Right lung (tissue), 10 donors: Measurements from ENCODE around the gene SLC25A6. TPM values are rescaled to one million over a fixed set of nuclear protein-coding genes. Genes with fewer than 3 reads are reported as not detected.
"Not testable (repeated sequence)": the region's sequence is repeated elsewhere in the genome, so short reads cannot be mapped to it uniquely, and the experiment has no call there.

Source experiments
- DNase-seq, 2 donors: peaks; one replicate each; pipeline ENCODE4 v3.0.0-alpha.2; 2013
- long read RNA-seq, 8 donors: transcript quantifications; one replicate each; lab custom pipeline, GENCODE V29; 2026
- polyA plus RNA-seq, 5 donors: library from polyadenylated mRNA; unstranded; fragments of 120-200 nt; gene quantifications; one replicate each; pipeline versions ENCODE4 v1.2.1 to v1.2.3, GENCODE V29; 2013; ENCODE audit warnings: inconsistent platforms in 1 of 5, low replicate concordance in 1 of 5; ENCODE audit not compliant: insufficient read length in 5 of 5, insufficient read depth in 1 of 5

SLC25A6 gene
- 100 to 1,000 TPM; 359 to 585 (median 401) TPM for polyA plus RNA-seq
- long read RNA-seq, donor 1, transcript SLC25A6-201 (4 exons, 2,062 nt) = major isoform, 519 of 720 reads
- long read RNA-seq, donor 1, partial matches to known transcripts = 183 of 720 reads
- long read RNA-seq, donor 1, other reads (novel, unspliced or antisense) = 18 of 720 reads
- long read RNA-seq, donor 2, transcript SLC25A6-201 (4 exons, 2,062 nt) = major isoform, 360 of 473 reads
- long read RNA-seq, donor 2, partial matches to known transcripts = 113 of 473 reads
- long read RNA-seq, donor 2, other reads (novel, unspliced or antisense) = 0 of 473 reads
- long read RNA-seq, donor 3, transcript SLC25A6-201 (4 exons, 2,062 nt) = major isoform, 352 of 467 reads
- long read RNA-seq, donor 3, partial matches to known transcripts = 105 of 467 reads
- long read RNA-seq, donor 3, other reads (novel, unspliced or antisense) = 10 of 467 reads
- long read RNA-seq, donor 4, transcript SLC25A6-201 (4 exons, 2,062 nt) = major isoform, 208 of 287 reads
- long read RNA-seq, donor 4, partial matches to known transcripts = 79 of 287 reads
- long read RNA-seq, donor 4, other reads (novel, unspliced or antisense) = 0 of 287 reads
- long read RNA-seq, donor 5, transcript SLC25A6-201 (4 exons, 2,062 nt) = major isoform, 529 of 739 reads
- long read RNA-seq, donor 5, partial matches to known transcripts = 203 of 739 reads
- long read RNA-seq, donor 5, other reads (novel, unspliced or antisense) = 7 of 739 reads
- long read RNA-seq, donor 6, transcript SLC25A6-201 (4 exons, 2,062 nt) = major isoform, 500 of 667 reads
- long read RNA-seq, donor 6, partial matches to known transcripts = 156 of 667 reads
- long read RNA-seq, donor 6, other reads (novel, unspliced or antisense) = 11 of 667 reads
- long read RNA-seq, donor 7, transcript SLC25A6-201 (4 exons, 2,062 nt) = major isoform, 397 of 810 reads
- long read RNA-seq, donor 7, partial matches to known transcripts = 408 of 810 reads
- long read RNA-seq, donor 7, other reads (novel, unspliced or antisense) = 5 of 810 reads
- long read RNA-seq, donor 8, transcript SLC25A6-201 (4 exons, 2,062 nt) = major isoform, 194 of 248 reads
- long read RNA-seq, donor 8, partial matches to known transcripts = 48 of 248 reads
- long read RNA-seq, donor 8, other reads (novel, unspliced or antisense) = 6 of 248 reads

DNA sequence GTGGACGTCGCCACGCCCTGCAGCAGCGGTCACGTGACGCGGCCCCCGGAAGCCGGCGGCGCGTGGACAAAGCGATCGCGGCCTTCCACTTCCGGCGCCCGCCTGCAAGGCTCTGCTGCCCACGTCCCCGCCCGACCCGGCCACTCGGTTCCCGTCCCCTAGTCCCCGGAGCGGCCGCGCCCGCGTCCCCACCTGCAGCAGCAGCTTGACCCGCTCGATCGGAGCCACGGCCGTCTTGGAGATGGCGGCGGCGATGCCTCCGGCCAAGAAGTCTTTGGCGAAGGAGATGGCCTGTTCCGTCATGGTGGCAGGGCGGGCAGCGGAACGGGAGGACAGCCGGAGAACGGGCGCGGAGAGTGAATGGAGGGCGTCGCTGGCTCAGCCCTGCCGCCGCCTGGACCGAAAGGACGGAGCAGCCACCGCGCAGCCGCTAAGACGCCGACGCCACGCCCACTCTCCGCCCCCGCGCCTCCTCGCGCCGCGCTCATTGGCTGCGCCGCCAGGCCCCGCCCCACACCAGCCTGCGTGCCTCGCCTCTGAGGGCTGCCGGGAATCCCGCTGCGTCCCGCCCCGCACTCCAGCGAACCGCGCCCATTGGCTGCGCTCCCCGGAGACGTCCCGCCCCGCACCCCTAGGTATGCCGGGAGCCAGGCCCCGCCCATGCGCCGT is at the start of gene SLC25A6:
TSS of gene SLC25A6 (minus strand) at position 407 of the 669 bp plus-strand sequence. CDS start at position 303, 104 bp downstream.
- peak; percentile 98 to 99 for DNase-seq

- no peak for DNase-seq
Measured at GRCh38 chrX:1440506-1440905, 48.6 kb upstream of the SLC25A6 start.

DNA sequence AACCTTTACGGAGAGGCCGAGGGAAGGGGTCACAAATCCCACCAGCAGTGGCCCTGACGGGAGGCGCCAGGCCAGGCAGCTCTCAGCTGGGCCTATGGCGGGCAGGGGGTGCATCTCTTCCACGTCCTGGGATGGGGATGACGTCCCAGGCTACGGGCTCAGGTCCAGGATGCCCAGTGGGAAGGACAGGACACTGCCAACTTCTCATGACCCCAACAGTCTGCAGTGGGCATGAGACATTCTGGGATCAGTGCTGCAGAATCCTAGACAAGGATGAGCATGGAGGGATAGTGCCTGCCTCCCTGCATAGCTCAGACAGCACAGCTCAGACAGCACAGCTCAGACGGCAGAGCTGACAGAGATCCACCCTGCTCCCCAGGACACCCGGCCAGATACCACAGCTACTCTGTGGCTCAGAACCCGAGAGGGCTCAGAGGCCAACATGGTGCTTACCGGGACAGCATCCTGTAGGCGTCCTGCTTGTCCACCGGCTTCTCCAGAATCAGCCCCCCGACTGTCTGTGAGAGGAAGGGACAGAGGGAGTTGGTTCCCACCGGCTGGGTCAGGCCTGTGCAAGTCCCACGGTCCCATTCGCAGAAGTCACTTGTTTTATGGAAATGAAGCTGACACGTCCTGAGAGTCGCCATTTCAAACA is 43.5 kb upstream of the SLC25A6 start:
- no peak for DNase-seq

DNA sequence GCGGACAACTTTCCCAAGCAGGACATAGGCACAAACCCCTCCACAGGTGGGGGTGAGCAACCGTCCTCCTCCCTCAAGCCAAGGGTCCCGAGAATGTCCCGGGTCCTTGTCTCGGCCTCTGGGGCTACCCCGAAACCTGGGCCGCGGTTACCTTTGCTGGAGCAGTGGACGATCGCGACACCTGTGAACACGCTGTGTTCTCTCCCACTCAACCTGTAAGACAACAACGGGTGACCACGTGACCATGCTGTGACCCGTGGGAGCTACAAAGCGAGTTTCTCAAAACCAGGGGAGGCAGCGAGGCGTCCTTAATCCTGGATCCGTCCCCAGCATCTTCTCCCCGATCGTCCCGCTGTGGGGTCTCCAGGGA is 42.9 kb upstream of the SLC25A6 start:
- DNase-seq = no peak

GRCh38 chrX:1433646-1434357 is 41.9 kb upstream of the SLC25A6 start:
- no peak for DNase-seq

DNA sequence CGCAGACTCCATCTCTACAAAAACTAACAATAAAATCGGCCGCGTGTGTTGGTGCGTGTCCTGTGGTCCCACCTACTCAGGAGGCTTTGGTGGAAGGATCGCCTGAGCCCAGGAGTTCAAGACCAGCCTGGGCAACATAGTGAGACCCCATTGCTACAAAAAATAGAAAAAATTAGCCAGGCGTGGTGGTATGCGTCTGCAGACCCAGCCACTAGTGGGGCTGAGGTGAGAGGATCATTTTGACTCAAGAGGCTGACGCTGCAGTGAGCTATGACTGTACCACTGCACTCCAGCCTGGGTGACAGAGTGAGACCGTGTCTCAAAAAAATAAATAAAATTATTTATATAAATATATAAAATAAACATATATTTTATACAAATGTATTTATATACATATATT is 38.5 kb upstream of the SLC25A6 start:
- DNase-seq = no peak

- DNase-seq = no peak
Measured at GRCh38 chrX:1427756-1428155, 35.8 kb upstream of the SLC25A6 start.

DNA sequence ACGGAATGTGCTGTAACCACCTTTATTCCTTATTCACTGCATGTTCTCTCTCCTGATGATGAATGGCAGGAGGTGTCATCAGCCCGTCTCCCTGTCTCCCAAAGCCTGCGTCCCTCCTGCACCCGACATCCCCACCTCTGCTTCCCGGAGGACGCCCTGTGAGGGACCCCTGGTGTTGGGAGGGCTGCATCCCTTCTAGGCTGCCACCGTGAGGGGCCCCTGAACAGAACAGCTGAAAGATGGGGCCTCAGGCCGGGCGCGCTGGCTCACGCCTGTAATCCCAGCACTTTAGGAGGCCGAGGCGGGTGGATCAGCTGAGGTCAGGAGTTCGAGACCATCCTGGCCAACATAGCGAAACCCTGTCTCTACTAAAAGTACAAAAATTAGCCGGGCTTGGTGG is 34.4 kb upstream of the SLC25A6 start:
- DNase-seq = not testable (repeated sequence)

DNA sequence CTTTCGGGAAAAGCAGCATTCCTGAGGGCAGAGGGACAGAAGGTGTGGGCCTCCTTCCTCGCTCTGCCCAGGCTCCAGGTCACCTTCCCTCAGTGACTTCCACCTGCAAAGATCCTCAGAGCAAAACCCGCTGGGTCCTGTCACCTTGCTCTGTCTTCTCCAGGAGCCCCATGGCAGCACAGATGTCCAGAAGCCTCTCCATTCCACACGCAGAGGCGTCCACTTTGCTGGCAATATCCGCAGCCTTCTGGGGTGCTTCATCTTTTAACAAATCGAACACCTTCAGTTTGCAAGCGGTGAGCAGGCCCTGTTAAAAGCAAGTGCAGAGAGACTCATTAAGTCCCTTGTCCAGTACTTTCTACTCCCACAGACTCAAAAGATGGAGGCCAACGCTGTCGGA is 33.5 kb upstream of the SLC25A6 start:
- no peak for DNase-seq

GRCh38 chrX:1424147-1424851 is 32.4 kb upstream of the SLC25A6 start:
- DNase-seq = no peak

GRCh38 chrX:1423215-1423614 is 31.3 kb upstream of the SLC25A6 start:
- no peak for DNase-seq

GRCh38 chrX:1422135-1422465 is 30.2 kb upstream of the SLC25A6 start:
- DNase-seq = no peak

- no peak for DNase-seq
Measured at GRCh38 chrX:1421433-1422134, 29.7 kb upstream of the SLC25A6 start.

GRCh38 chrX:1420371-1420770 is 28.5 kb upstream of the SLC25A6 start:
- DNase-seq = no peak

DNA sequence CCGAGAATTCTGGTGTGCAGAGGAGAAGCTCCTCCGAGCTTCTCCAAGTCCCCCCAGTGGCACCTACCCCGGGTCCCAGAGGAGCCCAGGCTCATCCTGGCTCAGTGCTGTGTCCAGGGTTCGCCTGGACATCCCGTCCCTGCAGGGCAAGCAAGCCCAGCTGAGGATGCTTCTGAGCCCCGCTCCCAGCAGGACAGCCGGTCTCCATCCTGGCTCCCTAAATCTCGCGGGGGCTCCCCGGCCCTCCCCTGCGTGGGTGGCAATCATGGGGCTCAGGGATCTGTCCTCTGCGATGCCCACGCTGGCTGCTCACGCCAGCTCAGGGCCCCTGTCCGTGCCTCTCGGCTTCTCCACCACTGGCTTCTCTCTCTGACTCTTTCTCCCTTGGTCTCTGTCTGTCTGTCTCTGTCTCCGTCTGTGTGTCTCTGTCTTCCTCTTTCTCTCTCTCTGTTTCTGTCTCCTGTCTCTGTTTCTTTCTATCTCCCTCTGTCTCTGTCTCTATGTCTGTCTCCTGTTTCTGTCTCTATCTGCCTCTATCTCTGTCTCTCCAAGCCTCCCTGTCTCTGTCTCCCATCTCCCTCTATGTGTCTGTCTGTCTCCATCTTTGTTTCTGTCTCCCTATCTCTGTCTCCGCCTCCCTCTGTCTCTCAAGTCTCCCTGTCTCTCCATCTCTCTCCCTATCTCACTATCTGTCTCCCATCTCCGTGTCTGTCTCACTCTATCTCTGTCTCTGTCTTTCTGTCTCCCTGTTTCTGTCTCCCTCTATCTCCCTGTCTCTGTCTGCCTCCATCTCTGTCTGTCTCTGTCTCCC is 27.8 kb upstream of the SLC25A6 start:
- no peak for DNase-seq

- DNase-seq = no peak
Measured at GRCh38 chrX:1418901-1419544, 27.1 kb upstream of the SLC25A6 start.

DNA sequence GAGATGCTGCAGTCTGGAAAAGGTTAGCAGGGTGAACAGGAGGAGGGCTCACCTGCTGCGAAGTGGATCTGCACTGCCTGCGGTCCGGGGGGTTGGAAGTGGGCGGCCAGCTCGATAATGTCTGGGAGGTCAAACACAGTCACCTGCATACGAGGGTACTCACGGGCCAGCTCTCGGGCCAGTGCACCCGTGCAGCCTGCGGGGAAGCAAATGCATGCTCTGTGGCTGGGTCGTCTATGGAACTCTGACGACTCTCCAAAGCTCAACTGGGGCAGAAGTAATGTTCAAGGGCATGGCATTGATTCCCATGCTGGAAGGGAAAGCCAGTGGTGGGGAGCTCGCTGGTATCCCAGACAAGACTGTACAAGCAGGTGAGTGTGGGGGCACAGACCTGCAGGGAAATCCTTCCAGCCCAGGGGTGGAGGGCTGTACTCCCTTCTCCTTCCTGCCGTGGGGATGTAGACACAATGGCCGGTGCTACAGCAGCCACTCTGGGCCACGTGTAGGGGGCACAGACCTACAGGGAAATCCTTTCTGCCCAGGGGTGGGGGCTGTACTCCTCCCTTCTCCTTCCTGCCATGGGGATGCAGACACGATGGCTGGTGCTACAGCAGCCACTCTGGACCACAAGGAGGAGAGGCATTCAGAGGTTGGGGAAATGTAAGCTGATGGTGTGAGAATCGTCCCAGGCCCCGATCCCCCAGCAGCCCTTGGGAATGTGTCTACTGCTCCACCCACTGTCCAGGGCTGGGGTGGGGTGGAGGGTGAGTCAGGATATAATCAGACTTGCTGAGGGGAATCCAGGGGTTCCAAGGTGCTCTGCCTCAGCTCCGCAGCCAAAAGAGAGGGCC is 26.2 kb upstream of the SLC25A6 start:
- DNase-seq = no peak
